H9 (cell line): ENCODE data around the gene AATF. TPM values are rescaled to one million over a fixed set of nuclear protein-coding genes. Genes with fewer than 3 reads are reported as not detected.

ENCODE experiments used
- DNase-seq: peaks from one replicate; pipeline ENCODE4 v3.0.0-alpha.2; 2017
- H2AFZ ChIP-seq: one replicate; pipeline ENCODE4 v1.6.1; 2013; ENCODE audit warnings: mild to moderate bottlenecking, low read length, control low read depth, moderate library complexity
- H2AK5ac ChIP-seq: 2 replicates; pipeline ENCODE4 v1.6.1; 2013; ENCODE audit warnings: low read length, control low read depth, mixed read lengths; ENCODE audit not compliant: insufficient read length
- H2BK120ac ChIP-seq: one replicate; pipeline ENCODE4 v1.6.1; 2013; ENCODE audit warnings: low read depth, mild to moderate bottlenecking, low read length, control low read depth, inconsistent platforms; ENCODE audit not compliant: poor library complexity, severe bottlenecking
- H2BK12ac ChIP-seq: 2 replicates; pipeline ENCODE4 v1.6.1; 2013; ENCODE audit warnings: low read length, control low read depth, mixed read lengths, low read depth; ENCODE audit not compliant: insufficient read length
- H2BK15ac ChIP-seq: 2 replicates; pipeline ENCODE4 v1.6.1; 2013; ENCODE audit warnings: low read depth, low read length, control low read depth
- H2BK20ac ChIP-seq: one replicate; pipeline ENCODE4 v1.6.1; 2013; ENCODE audit warnings: low read depth, mild to moderate bottlenecking, low read length, control low read depth, inconsistent platforms; ENCODE audit not compliant: poor library complexity, severe bottlenecking
- H2BK5ac ChIP-seq: 2 replicates; pipeline ENCODE4 v1.6.1; 2013; ENCODE audit warnings: low read length, control low read depth, mixed read lengths; ENCODE audit not compliant: insufficient read length
- H3K14ac ChIP-seq: 2 replicates; pipeline ENCODE4 v1.6.1; 2013; ENCODE audit warnings: low read length, control low read depth; ENCODE audit not compliant: insufficient read depth
- H3K18ac ChIP-seq: 2 replicates; pipeline ENCODE4 v1.6.1; 2013; ENCODE audit warnings: low read depth, mild to moderate bottlenecking, mixed read lengths, low read length, control low read depth; ENCODE audit not compliant: insufficient read length
- H3K23ac ChIP-seq: 2 replicates; pipeline ENCODE4 v1.6.1; 2013; ENCODE audit warnings: low read length, control low read depth, mixed read lengths, low read depth; ENCODE audit not compliant: insufficient read length
- H3K23me2 ChIP-seq: 2 replicates; pipeline ENCODE4 v1.6.1; 2013; ENCODE audit warnings: low read depth, mild to moderate bottlenecking, mixed read lengths, low read length, control low read depth; ENCODE audit not compliant: insufficient read length, poor library complexity, severe bottlenecking
- H3K27ac ChIP-seq: 2 replicates; pipeline ENCODE4 v1.5.1; 2013; ENCODE audit warnings: low read length, control low read depth, mixed read lengths, low read depth; ENCODE audit not compliant: insufficient read length
- H3K27me3 ChIP-seq: 2 replicates; pipeline ENCODE4 v1.6.1; 2013; ENCODE audit warnings: low read length, control low read depth, inconsistent platforms; ENCODE audit not compliant: insufficient read depth
- H3K4ac ChIP-seq: 2 replicates; pipeline ENCODE4 v1.6.1; 2013; ENCODE audit warnings: low read depth, mild to moderate bottlenecking, control low read depth, inconsistent platforms, low read length, moderate library complexity
- H3K4me1 ChIP-seq: 2 replicates; pipeline ENCODE4 v1.6.1; 2013; ENCODE audit warnings: low read length, control low read depth, inconsistent platforms; ENCODE audit not compliant: insufficient read depth
- H3K4me2 ChIP-seq: 2 replicates; pipeline ENCODE4 v1.6.1; 2013; ENCODE audit warnings: low read length, control low read depth, mixed read lengths; ENCODE audit not compliant: insufficient read length, insufficient read depth
- H3K56ac ChIP-seq: 2 replicates; pipeline ENCODE4 v1.6.1; 2013; ENCODE audit warnings: low read depth, mild to moderate bottlenecking, mixed read lengths, low read length, control low read depth; ENCODE audit not compliant: insufficient read length
- H3K79me1 ChIP-seq: 2 replicates; pipeline ENCODE4 v1.6.1; 2013; ENCODE audit warnings: low read depth, mild to moderate bottlenecking, moderate library complexity, low read length, control low read depth, inconsistent platforms; ENCODE audit not compliant: insufficient read depth, poor library complexity, severe bottlenecking
- H3K79me2 ChIP-seq: 2 replicates; pipeline ENCODE4 v1.6.1; 2013; ENCODE audit warnings: low read length, control low read depth, inconsistent platforms; ENCODE audit not compliant: insufficient read depth
- H3K9ac ChIP-seq: 2 replicates; pipeline ENCODE4 v1.6.1; 2013; ENCODE audit warnings: low read length, control low read depth, mixed read lengths; ENCODE audit not compliant: insufficient read length; ENCODE audit errors: extremely low read depth
- H3K9me3 ChIP-seq: one replicate; pipeline ENCODE4 v1.6.1; 2013; ENCODE audit warnings: low read depth, low read length, inconsistent platforms; ENCODE audit not compliant: control insufficient read depth
- H3T11ph ChIP-seq: one replicate; pipeline ENCODE4 v1.6.1; 2013; ENCODE audit warnings: mild to moderate bottlenecking, low read length, control low read depth, inconsistent platforms
- H4K20me1 ChIP-seq: one replicate; pipeline ENCODE4 v1.6.1; 2013; ENCODE audit not compliant: control insufficient read depth, insufficient read length, insufficient read depth
- H4K5ac ChIP-seq: 2 replicates; pipeline ENCODE4 v1.6.1; 2013; ENCODE audit warnings: low read depth, mild to moderate bottlenecking, mixed read lengths, low read length, control low read depth; ENCODE audit not compliant: insufficient read length
- H4K8ac ChIP-seq: replicated peaks from 2 replicates; pipeline ENCODE4 v1.6.1; 2013; ENCODE audit warnings: low read length, control low read depth, mixed read lengths, low read depth; ENCODE audit not compliant: insufficient read length
- H4K91ac ChIP-seq: 2 replicates; pipeline ENCODE4 v1.6.1; 2013; ENCODE audit warnings: low read depth, mild to moderate bottlenecking, moderate library complexity, mixed read lengths, low read length, control low read depth; ENCODE audit not compliant: insufficient read length
- H3K27ac Mint-ChIP-seq, 3 experiments: 2 replicates in 2 of 3; 3 replicates in 1 of 3; pipeline ENCODE4 v1.8.0; 2020 to 2021; ENCODE audit warnings: mixed read lengths in 3 of 3, mild to moderate bottlenecking in 1 of 3, moderate library complexity in 1 of 3
- H3K27me3 Mint-ChIP-seq: 2 replicates; pipeline ENCODE4 v1.8.0; 2021; ENCODE audit warnings: low read depth, mild to moderate bottlenecking, moderate library complexity, mixed read lengths
- H3K36me3 Mint-ChIP-seq, 3 experiments: 2 replicates in 2 of 3; 3 replicates in 1 of 3; pipeline ENCODE4 v1.8.0; 2020 to 2021; ENCODE audit warnings: low read depth in 3 of 3, mixed read lengths in 3 of 3; ENCODE audit not compliant: insufficient read depth in 1 of 3
- H3K4me1 Mint-ChIP-seq, 2 experiments: 2 replicates each; pipeline ENCODE4 v1.8.0; 2020; ENCODE audit warnings: mixed read lengths in 2 of 2
- H3K4me3 Mint-ChIP-seq, 2 experiments: 2 replicates in 1 of 2; 3 replicates in 1 of 2; pipeline ENCODE4 v1.8.0; 2020 to 2021; ENCODE audit warnings: mild to moderate bottlenecking in 2 of 2, mixed read lengths in 2 of 2, moderate library complexity in 1 of 2
- H3K9me3 Mint-ChIP-seq, 2 experiments: 2 replicates in 1 of 2; 3 replicates in 1 of 2; pipeline ENCODE4 v1.8.0; 2020; ENCODE audit warnings: mild to moderate bottlenecking in 2 of 2, mixed read lengths in 2 of 2, moderate library complexity in 1 of 2
- WGBS: extraction: QIAGEN DNeasy Blood & Tissue Kit; methylation state at CpG from one replicate; pipeline ENCODE4 v1.1.7; 2013; ENCODE audit warnings: missing lambda C conversion rate, low lambda C conversion rate, mixed read lengths; ENCODE audit not compliant: insufficient read length; ENCODE audit errors: extremely low coverage; 5-methylcytosine and 5-hydroxymethylcytosine counted together
- total RNA-seq: library from RNA; stranded (reverse); gene quantifications from 2 replicates; pipeline ENCODE4 v1.2.1, GENCODE V29; 2021
- TF ChIP-seq, protein P1 (sequence below): fragments of 200-600 bp; sonication (generic); conservative IDR thresholded peaks from 3 replicates; pipeline ENCODE4 v1.8.0; 2021; ENCODE audit warnings: antibody characterized with exemption, mild to moderate bottlenecking

Gene AATF
- total RNA-seq, 1 experiment from 2014 or later: 69.6 TPM

- Histone ChIP-seq H3K27ac (no peak overlapping the region), H3K9ac (no peak overlapping the region), H2AK5ac (no peak overlapping the region), H3K4me1 (peaks cover 9% of the 10 kb centered on the region; the same call in 1 of the 2 replicates), H3K14ac (no peak overlapping the region; the same call in 1 of the 2 replicates), H2AFZ (no peak overlapping the region), H3K4ac (no peak overlapping the region), H4K8ac (no peak overlapping the region), H3K56ac (no peak overlapping the region), H3K23ac (no peak overlapping the region), H4K20me1 (no peaks in the 10 kb centered on the region), H3K79me2 (no peaks in the 10 kb centered on the region), H2BK20ac (no peak overlapping the region), H3K9me3 (no peaks in the 10 kb centered on the region), H3K79me1 (no peaks in the 10 kb centered on the region), H2BK15ac (no peak overlapping the region), H3K18ac (no peak overlapping the region), H3T11ph (no peak overlapping the region), H3K27me3 (no peaks in the 10 kb centered on the region), H2BK120ac (no peak overlapping the region), H4K5ac (no peak overlapping the region), H2BK12ac (no peak overlapping the region), H3K4me2 (no peak overlapping the region), H3K23me2 (no peaks in the 10 kb centered on the region), H2BK5ac (no peak overlapping the region), H4K91ac (no peak overlapping the region)
- Mint-ChIP-seq H3K27me3 (peaks cover 28% of the 10 kb centered on the region), H3K4me1 (peaks cover 43 to 62% of the 10 kb centered on the region in 2 experiments), H3K36me3 (no peaks in the 10 kb centered on the region), H3K4me3 (no peak overlapping the region), H3K9me3 (peaks cover 0 to 3% of the 10 kb centered on the region in 2 experiments; a peak in 2 of 5 replicates), H3K27ac (no peak overlapping the region; a peak in 1 of 7 replicates)
- TF ChIP-seq, protein P1, sequence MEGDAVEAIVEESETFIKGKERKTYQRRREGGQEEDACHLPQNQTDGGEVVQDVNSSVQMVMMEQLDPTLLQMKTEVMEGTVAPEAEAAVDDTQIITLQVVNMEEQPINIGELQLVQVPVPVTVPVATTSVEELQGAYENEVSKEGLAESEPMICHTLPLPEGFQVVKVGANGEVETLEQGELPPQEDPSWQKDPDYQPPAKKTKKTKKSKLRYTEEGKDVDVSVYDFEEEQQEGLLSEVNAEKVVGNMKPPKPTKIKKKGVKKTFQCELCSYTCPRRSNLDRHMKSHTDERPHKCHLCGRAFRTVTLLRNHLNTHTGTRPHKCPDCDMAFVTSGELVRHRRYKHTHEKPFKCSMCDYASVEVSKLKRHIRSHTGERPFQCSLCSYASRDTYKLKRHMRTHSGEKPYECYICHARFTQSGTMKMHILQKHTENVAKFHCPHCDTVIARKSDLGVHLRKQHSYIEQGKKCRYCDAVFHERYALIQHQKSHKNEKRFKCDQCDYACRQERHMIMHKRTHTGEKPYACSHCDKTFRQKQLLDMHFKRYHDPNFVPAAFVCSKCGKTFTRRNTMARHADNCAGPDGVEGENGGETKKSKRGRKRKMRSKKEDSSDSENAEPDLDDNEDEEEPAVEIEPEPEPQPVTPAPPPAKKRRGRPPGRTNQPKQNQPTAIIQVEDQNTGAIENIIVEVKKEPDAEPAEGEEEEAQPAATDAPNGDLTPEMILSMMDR: no peak
- DNase-seq: peak; percentile 67
- WGBS: no CpG with 5 or more reads among the region's 3 CpGs
Measured at GRCh38 chr17:36918211-36918691, 30.5 kb upstream of the AATF start.
